ENCODE data around the gene ARV1. TPM values are rescaled to one million over a fixed set of nuclear protein-coding genes. Genes with fewer than 3 reads are reported as not detected.
"Not testable (repeated sequence)": the region's sequence is repeated elsewhere in the genome, so short reads cannot be mapped to it uniquely, and the experiment has no call there.

Gene ARV1
- total RNA-seq, 1 experiment from 2014 or later, result 8.0 TPM

DNA sequence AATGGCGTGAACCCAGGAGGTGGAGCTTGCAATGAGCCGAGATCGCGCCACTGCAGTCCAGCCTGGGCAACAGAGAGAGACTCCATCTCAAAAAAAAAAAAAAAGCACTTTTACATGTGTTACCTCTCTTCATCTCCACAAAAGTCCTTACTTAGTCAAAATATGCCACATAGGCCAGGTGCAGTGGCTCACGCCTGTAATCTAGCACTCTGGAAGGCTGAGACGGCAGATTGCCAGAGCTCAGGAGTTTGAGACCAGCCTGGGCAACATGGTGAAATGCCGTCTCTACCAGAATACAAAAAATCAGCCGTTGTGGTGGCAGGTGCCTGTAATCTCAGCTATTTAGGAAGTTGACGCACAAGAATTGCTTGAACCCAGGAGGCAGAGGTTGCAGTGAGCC is 69.5 kb downstream of the ARV1 start:
- H3K27me3 Mint-ChIP-seq (ENCODE audit: low read depth), result peaks cover 87% of the 10 kb centered on the region
- not testable (repeated sequence) for H3K4me1 Mint-ChIP-seq; H2BK120ac ChIP-seq (ENCODE audit: low read depth, low read length, poor library complexity, severe bottlenecking); H3K56ac ChIP-seq (ENCODE audit: insufficient read length, low read depth, low read length); H2AK5ac ChIP-seq (ENCODE audit: insufficient read length, low read length); H3K27ac ChIP-seq (ENCODE audit: insufficient read length, low read depth, low read length); H3K9me3 Mint-ChIP-seq; H3K23me2 ChIP-seq (ENCODE audit: insufficient read length, low read depth, low read length, poor library complexity, severe bottlenecking); H3K4me2 ChIP-seq (ENCODE audit: insufficient read depth, insufficient read length, low read length); H3K79me1 ChIP-seq (ENCODE audit: insufficient read depth, low read depth, low read length, poor library complexity, severe bottlenecking); H3K18ac ChIP-seq (ENCODE audit: insufficient read length, low read depth, low read length); H4K8ac ChIP-seq (replicated peaks; ENCODE audit: insufficient read length, low read depth, low read length); H3K4me1 ChIP-seq (ENCODE audit: insufficient read depth, low read length); H3K36me3 Mint-ChIP-seq (ENCODE audit: insufficient read depth in 1 of 3, low read depth in 3 of 3); H3K27ac Mint-ChIP-seq; H3K9ac ChIP-seq (ENCODE audit: extremely low read depth, insufficient read length, low read length); H4K91ac ChIP-seq (ENCODE audit: insufficient read length, low read depth, low read length); H3K4me3 Mint-ChIP-seq; H2BK20ac ChIP-seq (ENCODE audit: low read depth, low read length, poor library complexity, severe bottlenecking); H3T11ph ChIP-seq (ENCODE audit: low read length); H4K20me1 ChIP-seq (ENCODE audit: control insufficient read depth, insufficient read depth, insufficient read length); H3K27me3 ChIP-seq (ENCODE audit: insufficient read depth, low read length); H2BK5ac ChIP-seq (ENCODE audit: insufficient read length, low read length); H3K14ac ChIP-seq (ENCODE audit: insufficient read depth, low read length); H4K5ac ChIP-seq (ENCODE audit: insufficient read length, low read depth, low read length); H3K4ac ChIP-seq (ENCODE audit: low read depth, low read length); H3K23ac ChIP-seq (ENCODE audit: insufficient read length, low read depth, low read length); H2BK12ac ChIP-seq (ENCODE audit: insufficient read length, low read depth, low read length); H3K79me2 ChIP-seq (ENCODE audit: insufficient read depth, low read length); DNase-seq; H2BK15ac ChIP-seq (ENCODE audit: low read depth, low read length); H3K9me3 ChIP-seq (ENCODE audit: control insufficient read depth, low read depth, low read length); H2AFZ ChIP-seq (ENCODE audit: low read length)
- WGBS (ENCODE audit: extremely low coverage, insufficient read length, low lambda C conversion rate), result no CpG with 5 or more reads among the region's 9 CpGs
